ENCODE measurements around the gene R3HDM2. TPM values are rescaled to one million over a fixed set of nuclear protein-coding genes. Genes with fewer than 3 reads are reported as not detected.

R3HDM2 gene
- total and polyA plus RNA-seq, 8 donors, result 14.5 to 39.8 (median 24.4) TPM

DNA sequence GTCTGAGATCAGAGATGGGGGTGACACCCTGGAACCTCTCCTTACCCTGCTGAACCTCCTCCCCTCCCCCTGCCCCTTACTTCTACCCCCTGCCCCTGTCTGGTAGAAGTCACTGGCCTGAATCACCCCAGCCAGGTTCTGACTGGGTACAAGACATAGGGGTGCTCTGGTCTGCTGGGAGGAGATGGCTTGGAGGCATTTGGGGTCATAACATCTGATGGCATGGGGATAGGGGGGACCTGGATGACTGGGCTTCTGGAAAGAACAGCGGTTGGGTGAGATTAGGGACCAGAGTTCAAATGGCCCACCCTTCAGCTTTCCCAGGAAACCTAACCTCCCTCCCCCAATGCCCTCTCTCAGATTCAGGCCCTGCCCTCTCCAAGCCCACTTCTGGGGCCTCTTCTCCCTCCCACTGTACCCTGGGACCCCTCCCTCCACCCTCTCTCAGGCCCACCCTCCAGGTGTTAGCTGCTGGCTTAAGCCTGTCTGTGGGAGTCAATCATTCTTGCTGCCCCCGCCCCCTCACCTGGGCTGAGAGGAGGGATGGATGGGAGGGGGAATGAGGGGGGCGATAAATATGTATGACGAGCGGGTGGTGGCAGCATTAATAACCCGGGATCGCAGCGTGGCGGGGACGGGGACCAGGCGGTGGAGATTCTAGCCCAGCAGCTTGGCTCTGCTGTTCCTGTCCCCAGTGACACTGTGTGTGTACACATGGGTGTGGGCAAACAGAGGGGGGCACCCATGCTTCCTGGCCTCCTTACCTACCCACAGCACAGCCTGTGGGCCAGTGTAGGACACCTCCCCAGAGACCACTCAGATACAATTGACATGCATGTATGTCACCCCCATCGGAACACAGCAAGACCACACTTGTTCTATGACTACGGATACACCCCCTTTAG is 208.3 kb downstream of the R3HDM2 start:
- no peak overlapping the region for H3K27ac ChIP-seq
- peak in 1 of 6 donors; percentile 13 for DNase-seq
- H3K36me3 ChIP-seq, result no peaks in the 10 kb centered on the region
- H3K27me3 ChIP-seq, result peaks cover 0 to 6% (median 0%) of the 10 kb centered on the region in 4 donors
- no peaks in the 10 kb centered on the region for H3K9me3 ChIP-seq
- H3K4me1 ChIP-seq, result peaks cover 0 to 1% (median 1%) of the 10 kb centered on the region in 3 donors
- no peak for FAIRE-seq
- H3K4me3 ChIP-seq, result no peak overlapping the region
- ATAC-seq, result no peak
- TF ChIP-seq, protein P1, sequence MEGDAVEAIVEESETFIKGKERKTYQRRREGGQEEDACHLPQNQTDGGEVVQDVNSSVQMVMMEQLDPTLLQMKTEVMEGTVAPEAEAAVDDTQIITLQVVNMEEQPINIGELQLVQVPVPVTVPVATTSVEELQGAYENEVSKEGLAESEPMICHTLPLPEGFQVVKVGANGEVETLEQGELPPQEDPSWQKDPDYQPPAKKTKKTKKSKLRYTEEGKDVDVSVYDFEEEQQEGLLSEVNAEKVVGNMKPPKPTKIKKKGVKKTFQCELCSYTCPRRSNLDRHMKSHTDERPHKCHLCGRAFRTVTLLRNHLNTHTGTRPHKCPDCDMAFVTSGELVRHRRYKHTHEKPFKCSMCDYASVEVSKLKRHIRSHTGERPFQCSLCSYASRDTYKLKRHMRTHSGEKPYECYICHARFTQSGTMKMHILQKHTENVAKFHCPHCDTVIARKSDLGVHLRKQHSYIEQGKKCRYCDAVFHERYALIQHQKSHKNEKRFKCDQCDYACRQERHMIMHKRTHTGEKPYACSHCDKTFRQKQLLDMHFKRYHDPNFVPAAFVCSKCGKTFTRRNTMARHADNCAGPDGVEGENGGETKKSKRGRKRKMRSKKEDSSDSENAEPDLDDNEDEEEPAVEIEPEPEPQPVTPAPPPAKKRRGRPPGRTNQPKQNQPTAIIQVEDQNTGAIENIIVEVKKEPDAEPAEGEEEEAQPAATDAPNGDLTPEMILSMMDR (IDR thresholded peaks at IDR 0.05), result no peak
- WGBS, 2 donors, result 49 to 55% methylated on average over 13 of the region's 13 CpGs
- intact Hi-C loops (cut with DNase I), result no loop called here

DNA sequence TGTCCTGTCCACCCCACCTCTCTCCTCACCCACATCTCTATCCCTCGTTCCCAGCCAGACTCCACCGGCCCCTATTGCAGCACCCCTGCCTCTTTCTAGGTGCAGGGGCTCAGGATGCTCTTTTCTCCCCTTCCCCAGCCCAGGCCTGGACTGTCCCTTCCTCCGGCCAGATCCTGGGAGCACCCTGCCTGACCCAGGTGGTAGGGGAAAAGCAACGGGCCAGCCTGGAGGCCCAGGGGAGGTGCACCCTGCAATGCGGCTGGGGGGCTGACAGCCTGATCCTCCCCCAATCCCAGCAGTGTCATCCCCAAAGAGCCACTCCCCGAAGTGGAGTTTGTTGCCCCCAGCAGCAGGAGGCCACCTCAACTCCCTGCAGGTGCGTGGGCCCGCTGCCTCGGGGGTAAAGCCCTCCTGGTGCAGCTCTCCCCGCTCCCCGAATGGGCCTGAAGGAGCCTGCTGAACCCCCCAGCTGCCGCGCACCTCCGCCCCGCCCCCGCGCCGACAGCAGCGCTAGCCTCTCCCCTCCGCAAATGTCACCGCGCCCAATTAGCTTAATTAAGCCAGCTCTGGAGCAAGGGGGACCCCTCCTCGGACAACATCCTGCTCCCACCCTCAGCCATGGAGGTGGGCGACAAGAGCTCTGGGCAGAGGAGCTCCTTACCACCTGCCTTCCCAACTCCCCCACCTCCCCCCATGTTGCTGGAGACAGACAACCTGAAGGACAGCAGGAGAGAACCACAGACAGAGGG is 209.5 kb downstream of the R3HDM2 start:
- H3K36me3 ChIP-seq, result no peaks in the 10 kb centered on the region
- no peaks in the 10 kb centered on the region for H3K9me3 ChIP-seq
- peaks cover 0 to 8% (median 7%) of the 10 kb centered on the region in 3 donors for H3K4me1 ChIP-seq
- TF ChIP-seq, protein P1 (IDR thresholded peaks at IDR 0.05), result no peak
- no peak overlapping the region for H3K4me3 ChIP-seq
- ATAC-seq (no peak), DNase-seq (no peak), FAIRE-seq (no peak)
- peaks cover 0 to 6% (median 0%) of the 10 kb centered on the region in 4 donors for H3K27me3 ChIP-seq
- intact Hi-C loops (cut with DNase I), result no loop called here
- WGBS, 2 donors, result 27 to 38% methylated on average over 19 to 24 of the region's 24 CpGs
- no peak overlapping the region for H3K27ac ChIP-seq

DNA sequence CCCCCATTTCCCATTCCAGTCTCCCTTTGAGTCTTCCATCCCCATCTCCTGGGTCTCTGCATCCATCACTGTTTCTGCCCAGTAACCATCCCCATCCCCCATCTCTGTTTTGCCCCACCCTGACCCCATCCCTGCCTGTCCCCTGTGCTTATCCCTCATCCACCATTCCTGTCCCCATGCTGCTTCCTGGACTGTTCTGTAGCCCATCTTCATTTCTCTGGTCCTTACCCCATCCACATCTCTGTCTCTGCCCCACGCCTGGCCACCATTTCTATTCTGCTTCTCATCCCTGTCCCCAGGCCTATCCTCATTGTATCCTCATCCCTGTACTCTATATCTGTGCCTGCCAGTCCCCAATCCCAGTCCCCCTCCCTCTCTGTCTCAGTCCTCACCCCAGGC is 210.1 kb downstream of the R3HDM2 start:
- FAIRE-seq, result no peak
- Histone ChIP-seq H3K27ac (no peak overlapping the region), H3K4me1 (peaks cover 0 to 9% (median 8%) of the 10 kb centered on the region in 3 donors), H3K9me3 (no peaks in the 10 kb centered on the region), H3K4me3 (no peak overlapping the region), H3K27me3 (peaks cover 0 to 6% (median 0%) of the 10 kb centered on the region in 4 donors), H3K36me3 (no peaks in the 10 kb centered on the region)
- ATAC-seq, result no peak
- no peak for DNase-seq
- 61 to 74% methylated on average over 1 of the region's 1 CpG for WGBS, 2 donors
- intact Hi-C loops (cut with DNase I), result no loop called here
- TF ChIP-seq, protein P1 (IDR thresholded peaks at IDR 0.05), result no peak

DNA sequence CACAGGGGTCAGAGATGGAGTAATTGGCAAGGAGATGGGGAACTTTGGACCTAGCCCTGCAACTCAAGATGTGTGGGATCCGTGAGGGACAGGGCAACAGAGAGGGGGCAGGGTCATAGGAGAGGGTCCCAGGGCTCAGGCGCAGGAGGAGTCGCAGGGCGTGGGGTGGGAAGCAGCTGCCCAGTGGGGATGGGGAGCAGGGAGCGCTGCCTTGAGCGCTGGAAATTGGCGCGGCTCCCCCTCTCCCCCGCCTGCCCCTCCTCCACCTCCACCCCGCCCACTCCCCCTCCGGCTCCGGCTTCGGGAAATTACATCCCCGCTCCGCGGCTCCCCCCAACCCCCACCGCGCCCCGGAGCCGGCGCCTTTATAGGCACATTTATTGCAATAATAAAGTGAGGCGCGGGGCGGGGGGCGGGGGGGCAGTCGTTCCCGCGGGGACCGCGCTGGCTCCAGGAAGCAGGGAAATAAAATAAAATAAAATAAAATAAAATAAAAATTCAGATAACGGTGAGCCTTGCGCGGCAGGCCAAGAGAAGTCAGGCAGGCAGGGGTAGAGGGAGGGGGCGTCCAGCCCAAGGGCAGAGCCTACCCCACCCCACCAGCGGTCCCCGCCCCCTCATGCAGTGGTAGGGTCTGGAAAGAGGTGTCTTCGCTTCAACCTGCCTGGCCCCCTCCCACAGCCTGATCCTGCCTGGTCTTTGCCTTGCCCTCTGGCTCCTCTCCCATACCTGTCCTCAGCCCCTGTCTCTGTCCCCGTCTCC is 210.7 kb downstream of the R3HDM2 start:
- Histone ChIP-seq H3K4me1 (peaks cover 0 to 9% (median 8%) of the 10 kb centered on the region in 3 donors), H3K27me3 (peaks cover 0 to 6% (median 0%) of the 10 kb centered on the region in 4 donors), H3K4me3 (no peak overlapping the region), H3K36me3 (no peaks in the 10 kb centered on the region), H3K27ac (no peak overlapping the region), H3K9me3 (no peaks in the 10 kb centered on the region)
- intact Hi-C loops (cut with DNase I), result loop anchor here in 1 of 3 donors (10.0 kb wide), 1 partner anchor 235 kb away; the partner anchor contains the start of genes GLI1 and INHBE
- TF ChIP-seq, protein P1 (IDR thresholded peaks at IDR 0.05), result no peak
- WGBS, 2 donors, result 16% methylated on average over 34 to 38 of the region's 38 CpGs
- DNase-seq (no peak), FAIRE-seq (no peak), ATAC-seq (no peak)
